Gastroesophageal sphincter (tissue), 3 donors: ENCODE measurements around the gene SRGAP2C.
"Not testable (repeated sequence)": the region's sequence is repeated elsewhere in the genome, so short reads cannot be mapped to it uniquely, and the experiment has no call there.

Source experiments
- EP300 ChIP-seq: sonication (generic); formaldehyde crosslinking; IDR thresholded peaks from one replicate; pipeline ENCODE4 v1.6.1; 2017; ENCODE audit warnings: antibody characterized with exemption, mild to moderate bottlenecking
- POLR2A ChIP-seq, 2 donors: fragments of 450-650 bp; IDR thresholded peaks; one replicate each; pipeline ENCODE4 v1.6.1; 2017; ENCODE audit warnings: antibody characterized with exemption in 2 of 2, mild to moderate bottlenecking in 2 of 2, moderate library complexity in 1 of 2
- POLR2AphosphoS5 ChIP-seq: sonication (generic); formaldehyde crosslinking; IDR thresholded peaks from one replicate; pipeline ENCODE4 v1.6.1; 2017; ENCODE audit warnings: antibody characterized with exemption
- TF ChIP-seq, protein P1 (sequence below), 4 experiments: fragments of 200-600 bp in 2 of 4; fragments of 450-650 bp in 2 of 4; sonication (generic) in 1 of 4; IDR thresholded peaks; one replicate each; pipeline ENCODE4 v1.5.1; 2017 to 2019; ENCODE audit warnings: antibody characterized with exemption in 4 of 4, mild to moderate bottlenecking in 2 of 4, moderate library complexity in 2 of 4

DNA sequence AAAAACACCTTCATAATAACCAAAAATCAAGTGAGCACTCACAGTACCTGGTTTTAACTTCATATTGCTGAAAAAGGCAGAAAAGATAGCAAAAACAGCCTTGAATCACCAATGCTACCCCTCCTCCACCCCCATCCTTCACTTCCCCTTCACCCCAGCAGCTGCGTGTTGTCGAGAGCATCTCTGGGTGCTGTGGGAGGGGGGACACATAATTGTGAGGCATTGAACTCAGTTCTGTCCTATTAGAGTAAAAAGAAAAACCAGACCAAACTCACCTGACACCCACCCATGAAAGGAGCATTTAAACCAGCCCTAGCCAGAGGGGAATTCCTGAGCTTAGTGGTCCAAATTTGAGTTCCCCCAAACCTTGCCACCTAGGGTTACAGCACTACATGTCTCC, 248.7 kb downstream of the SRGAP2C start:
- not testable (repeated sequence) for TF ChIP-seq POLR2AphosphoS5; EP300; POLR2A (IDR thresholded peaks at IDR 0.05)
- TF ChIP-seq, protein P1, sequence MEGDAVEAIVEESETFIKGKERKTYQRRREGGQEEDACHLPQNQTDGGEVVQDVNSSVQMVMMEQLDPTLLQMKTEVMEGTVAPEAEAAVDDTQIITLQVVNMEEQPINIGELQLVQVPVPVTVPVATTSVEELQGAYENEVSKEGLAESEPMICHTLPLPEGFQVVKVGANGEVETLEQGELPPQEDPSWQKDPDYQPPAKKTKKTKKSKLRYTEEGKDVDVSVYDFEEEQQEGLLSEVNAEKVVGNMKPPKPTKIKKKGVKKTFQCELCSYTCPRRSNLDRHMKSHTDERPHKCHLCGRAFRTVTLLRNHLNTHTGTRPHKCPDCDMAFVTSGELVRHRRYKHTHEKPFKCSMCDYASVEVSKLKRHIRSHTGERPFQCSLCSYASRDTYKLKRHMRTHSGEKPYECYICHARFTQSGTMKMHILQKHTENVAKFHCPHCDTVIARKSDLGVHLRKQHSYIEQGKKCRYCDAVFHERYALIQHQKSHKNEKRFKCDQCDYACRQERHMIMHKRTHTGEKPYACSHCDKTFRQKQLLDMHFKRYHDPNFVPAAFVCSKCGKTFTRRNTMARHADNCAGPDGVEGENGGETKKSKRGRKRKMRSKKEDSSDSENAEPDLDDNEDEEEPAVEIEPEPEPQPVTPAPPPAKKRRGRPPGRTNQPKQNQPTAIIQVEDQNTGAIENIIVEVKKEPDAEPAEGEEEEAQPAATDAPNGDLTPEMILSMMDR (IDR thresholded peaks at IDR 0.05) = not testable (repeated sequence)
